ENCODE results near the gene MAB21L3.

- TF ChIP-seq CTCF (IDR thresholded peaks at IDR 0.05): no peak
- no peak for TF ChIP-seq ZFX (IDR thresholded peaks at IDR 0.05; ENCODE audit: borderline replicate concordance)
These were observed 35.2 kb upstream of the MAB21L3 start for GRCh38 chr1:116075990-116076389.

Measured in 22Rv1 (cell line).